ELF-1 (cell line): ENCODE data around the gene TCF3.

Experiments used
- DNase-seq: peaks from one replicate; pipeline ENCODE4 v3.0.0-alpha.2; 2016; ENCODE audit warnings: low read depth, low spot score

TCF3 gene

DNA sequence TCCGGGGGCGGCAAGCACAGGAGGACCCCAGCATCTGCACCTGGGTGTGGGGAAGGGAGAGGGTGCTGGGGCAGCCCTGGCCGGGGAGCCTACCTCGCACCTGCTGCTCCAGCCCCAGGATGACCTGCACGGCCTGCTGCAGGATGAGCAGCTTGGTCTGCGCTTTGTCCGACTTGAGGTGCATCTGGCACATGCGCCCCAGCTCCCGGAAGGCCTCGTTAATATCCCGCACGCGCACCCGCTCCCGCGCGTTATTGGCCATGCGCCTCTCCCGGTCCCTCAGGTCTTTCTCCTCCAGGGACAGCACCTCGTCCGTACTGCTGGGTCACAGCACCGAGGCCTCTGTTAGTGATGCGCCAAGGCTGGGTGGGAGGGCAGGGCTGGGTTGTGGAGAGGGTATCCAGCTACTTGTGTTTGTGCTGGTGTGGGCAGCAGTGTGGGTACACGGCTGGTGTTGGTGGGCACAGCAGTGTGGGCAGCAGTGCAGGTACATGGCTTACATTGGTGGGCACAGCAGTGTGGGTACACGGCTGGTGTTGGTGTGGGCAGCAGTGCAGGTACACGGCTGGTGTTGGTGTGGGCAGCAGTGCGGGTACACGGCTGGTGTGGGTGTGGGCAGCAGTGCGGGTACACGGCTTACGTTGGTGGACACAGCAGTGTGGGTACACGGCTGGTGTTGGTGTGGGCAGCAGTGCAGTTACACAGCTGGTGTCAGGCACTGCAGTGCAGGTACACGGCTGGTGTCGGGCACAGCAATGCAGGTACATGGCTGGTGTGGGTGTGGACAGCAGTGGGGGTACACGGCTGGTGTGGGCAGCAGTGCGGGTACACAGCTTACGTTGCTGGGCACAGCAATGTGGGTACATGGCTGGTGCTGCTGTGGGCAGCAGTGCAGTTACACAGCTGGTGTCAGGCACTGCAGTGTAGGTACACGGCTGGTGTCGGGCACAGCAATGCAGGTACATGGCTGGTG lies 40.0 kb downstream of the TCF3 start:
- no peak for DNase-seq

DNA sequence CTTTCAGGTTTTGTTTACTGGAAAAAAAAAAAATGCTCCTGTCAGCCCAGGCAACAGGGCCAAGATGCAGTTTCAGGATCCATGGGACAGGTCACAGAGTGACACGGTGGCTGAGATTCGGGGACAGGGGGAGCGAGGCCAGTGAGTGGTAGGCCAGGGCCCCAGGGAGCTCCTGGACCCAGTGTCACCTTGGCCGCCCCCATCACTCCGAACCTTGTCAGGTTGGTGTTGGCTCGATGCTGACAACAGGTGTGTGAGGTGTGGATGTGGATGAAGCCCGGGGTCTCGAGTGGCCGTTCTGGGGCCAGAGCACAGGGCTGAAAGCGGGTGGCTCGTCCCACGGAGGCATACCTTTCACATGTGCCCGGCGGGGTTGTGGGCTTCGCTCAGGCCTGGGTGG lies 41.1 kb downstream of the TCF3 start:
- no peak for DNase-seq

DNA sequence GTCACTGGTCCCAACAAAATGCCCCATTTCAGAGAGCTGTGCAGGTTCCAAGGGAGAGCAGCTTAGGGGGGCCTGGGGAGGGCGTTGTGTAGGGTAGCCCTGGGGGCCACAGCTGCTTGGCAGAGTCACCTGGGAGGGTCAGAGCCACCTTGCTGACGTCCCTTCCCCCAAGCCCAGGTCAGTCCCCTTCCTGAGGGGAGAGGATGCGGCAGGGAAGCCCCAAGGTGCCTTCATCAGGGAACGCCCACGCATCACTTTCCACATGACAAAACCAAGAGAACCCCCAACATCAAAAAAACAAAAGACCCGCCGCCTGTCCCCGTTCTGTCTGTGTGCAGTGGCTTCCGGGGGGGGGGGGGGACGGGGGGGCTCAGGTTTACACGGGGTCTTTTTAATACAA lies 41.8 kb downstream of the TCF3 start:
- no peak for DNase-seq

DNA sequence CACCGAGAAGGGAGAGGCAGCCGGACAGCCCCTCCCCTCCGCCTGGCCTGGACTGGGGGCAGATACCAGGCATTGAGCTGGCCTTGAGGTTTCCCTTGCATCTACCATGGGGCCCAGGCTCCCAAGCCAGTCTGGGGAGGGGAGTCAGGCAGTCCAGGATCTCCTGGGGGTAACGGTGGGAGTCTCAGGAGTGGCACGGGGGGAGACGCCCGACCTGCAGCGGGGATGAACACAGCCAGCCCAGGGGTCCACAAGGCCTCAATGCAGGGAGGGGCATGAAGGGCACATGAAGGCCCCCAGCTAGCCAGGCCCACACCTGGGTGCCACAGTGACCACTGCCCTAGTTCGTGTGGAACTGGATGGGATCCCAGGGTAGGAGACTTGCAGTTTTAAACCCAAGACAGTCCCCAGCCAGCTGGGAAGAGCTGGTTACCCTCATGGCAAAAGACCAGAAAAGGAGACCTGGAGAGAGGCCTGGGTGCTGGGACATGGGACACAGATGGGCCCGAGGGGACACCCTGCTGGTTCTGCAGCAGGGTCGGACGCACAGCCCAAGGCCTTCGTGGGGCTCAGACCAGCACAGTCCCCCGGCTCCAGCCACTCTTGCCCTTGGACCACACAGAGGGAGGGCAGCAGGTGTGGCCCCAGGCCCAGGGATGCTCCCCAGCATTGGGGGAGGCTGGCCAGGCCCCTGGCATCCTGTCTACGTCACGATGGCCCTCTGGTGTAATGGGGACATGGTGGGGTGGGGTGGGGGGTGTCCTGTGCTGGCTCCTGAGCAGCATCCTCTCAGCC lies 42.5 kb downstream of the TCF3 start:
- no peak for DNase-seq

DNA sequence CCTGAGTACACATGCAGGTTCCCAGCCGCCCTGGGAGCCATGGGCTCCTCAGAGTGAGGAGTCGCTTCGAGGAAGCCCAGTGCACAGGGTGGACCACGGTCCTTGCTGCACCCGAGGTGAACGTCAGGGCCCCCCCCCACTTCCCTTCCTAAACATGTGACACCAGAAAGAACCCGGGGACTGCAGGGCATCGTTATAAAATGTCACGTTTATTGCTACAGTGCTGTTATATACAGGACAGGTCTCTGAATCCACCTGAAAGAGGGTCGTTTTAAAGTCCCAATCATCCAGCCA lies 43.4 kb downstream of the TCF3 start:
- no peak for DNase-seq

DNA sequence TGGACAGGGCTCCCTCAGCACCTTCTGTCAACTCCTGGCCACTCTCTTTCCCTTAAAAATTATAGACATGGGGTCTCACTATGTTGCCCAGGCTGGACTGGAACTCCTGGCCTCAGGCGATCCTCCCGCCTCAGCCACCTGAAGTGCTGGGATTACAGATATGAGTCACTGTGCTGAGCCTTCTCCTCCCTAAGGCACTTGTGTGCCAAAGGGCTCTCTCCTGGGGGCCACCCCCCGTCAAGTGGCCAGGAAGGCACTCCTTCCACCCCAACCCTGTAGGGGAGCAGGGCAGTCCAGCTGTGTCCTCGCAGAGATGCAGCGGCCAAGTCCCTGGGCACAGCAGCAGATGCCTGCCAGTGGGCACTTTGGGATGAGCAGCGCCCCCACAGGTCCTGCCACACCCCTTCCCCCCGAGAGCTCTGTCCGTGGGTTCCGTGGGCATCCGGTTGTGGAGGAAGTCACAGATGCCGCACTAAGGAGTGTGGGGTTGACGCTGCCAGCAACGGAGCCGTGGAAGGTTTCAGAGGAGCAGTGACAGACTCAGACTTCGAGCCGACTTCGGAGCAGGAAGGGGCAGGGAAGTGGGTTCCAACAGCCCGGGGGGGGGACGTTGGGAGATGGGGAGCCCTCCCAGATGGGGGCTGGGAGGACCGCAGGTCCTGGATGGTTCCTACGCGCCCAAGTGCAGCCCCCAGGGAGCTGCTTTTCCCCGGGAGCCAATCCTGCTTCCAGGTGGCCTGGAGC lies 43.9 kb downstream of the TCF3 start:
- DNase-seq: no peak

DNA sequence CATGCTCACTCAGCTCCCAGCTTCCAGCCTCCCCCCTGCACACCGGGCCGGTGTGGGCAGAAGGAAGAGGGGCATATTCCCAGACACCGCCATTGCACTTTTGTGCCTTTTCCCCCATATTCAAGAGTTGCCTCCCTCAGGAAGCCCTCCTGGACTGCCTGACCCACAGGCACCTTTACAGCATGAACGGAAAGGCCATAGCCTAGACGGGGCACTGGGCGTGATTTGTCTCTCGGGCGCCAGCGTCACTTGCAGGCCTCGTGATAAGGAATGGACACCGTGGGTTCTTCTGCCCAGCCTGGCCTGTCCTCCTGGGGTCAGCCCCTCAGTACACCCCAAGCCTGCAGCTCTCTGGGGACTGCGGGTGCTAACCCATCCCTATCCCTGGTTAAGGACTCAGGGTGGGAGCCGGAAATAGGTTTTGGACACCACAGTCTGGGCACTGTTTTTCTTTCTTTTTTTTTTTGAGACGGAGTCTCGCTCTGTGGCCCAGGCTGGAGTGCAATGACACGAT lies 46.2 kb downstream of the TCF3 start:
- no peak for DNase-seq

DNA sequence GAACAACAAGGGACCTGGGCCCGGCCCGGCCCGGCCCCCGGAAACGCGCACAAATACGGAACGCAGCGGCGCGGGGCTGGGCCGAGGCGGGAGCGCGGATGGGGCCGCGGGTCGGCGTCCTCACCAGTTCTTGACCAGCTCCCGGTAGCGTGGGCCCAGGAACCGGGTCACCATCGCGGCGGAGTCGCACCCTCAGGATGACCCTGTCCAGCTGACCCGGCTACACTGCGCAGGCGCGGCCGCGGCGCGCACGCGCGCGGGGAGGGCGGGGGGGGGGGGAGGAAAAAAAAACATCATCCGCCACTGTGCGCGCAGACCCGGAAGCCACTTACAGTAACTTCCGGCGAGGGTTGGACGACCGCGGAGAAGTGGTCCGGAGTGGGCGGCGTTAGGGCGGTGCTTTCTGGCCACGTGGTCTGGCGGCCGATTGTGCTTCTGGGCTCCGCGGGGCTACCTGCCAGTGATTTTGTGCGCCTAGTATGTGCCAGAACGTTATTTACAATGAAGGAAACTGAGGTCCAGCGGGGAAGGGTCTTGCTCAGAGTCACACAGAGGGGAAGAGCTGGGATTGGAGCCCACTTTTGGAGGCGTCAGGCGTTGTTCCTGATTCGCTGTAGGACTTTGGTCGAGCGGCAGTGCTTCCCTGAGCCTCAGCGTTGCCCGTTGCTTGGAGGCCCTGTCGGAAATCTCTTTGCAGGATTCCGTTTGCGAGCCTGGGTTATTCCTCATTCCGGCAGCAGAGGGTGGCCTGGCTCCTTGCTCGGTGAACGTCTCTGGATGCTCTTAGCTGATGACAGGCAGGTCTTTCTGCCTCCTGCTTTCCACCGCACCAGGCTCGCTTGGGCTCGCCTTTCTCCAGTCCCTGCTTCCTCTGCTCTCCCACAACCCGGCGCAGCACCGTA lies 46.9 kb downstream of the TCF3 start, which contains the start of gene UQCR11:
TSS of gene UQCR11 (minus strand) at position 227 of the 902 bp plus-strand sequence. CDS start at position 174, 53 bp downstream.
- DNase-seq: peak; percentile 97

DNA sequence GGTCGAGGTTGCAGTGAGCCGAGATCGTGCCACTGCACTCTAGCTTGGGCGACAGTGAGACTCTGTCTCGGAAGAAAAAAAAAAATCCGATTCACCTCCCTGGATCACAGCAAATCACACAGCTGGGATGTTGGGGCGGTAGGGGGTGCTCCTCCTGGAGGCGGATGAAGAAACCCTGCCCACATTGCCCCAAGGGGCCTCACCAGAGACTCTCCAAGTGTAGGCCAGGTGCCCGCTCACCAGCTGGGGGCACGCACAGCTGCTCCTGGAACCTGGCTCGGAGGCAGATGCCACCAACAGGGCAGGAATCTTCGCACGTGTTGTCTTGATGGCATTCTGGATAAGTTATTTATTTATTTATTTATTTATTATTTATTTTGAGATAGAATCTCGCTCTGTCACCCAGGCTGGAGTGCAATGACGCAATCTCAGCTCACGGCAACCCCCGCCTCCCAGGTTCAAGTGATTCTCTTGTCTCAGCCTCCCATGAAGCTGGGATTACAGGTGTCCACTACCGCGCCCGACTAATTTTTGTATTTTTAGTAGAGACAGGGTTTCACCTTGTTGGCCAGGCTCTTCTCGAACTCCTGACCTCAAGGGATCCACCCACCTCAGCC lies 50.2 kb downstream of the TCF3 start:
- no peak for DNase-seq

DNA sequence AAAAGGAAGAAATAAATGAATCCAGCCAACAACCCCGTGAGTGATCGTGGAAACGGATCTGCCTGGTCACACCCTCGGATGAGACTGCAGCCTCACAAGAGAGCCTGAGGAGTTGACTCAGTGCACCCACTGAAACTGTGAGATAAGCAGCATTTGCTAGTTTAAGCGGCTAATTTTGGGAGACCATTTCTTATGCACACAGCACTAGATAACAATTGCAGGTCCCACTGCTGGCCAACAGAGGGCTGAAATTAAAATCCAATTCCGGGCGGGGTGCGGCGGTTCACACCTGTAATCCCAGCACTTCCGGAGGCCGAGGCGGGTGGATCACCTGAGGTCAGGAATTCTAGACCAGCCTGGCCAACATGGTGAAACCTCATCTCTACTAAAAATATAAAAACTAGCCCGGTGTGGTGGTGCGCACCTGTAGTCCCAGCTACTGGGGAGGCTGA lies 50.8 kb downstream of the TCF3 start:
- DNase-seq: no peak

DNA sequence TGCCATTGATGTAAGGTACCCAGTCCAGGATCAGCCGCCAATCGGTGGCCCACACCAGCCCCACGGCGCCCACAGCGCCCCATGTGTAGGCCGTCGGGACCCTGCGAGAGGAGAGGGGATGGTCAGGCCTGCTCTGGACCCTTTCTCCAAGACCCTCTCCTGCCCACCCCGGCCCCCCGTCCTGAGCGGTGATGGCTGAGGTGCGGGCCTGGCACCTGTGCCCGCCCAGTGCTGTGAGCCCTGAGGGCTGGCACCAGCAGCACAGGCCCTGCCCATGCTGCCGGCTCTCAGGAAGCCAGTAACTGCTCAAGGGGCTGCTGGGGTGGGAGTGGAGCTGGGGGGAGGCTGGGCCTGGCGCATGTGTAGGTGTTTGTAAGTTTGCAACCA lies 53.0 kb downstream of the TCF3 start:
- no peak for DNase-seq

DNA sequence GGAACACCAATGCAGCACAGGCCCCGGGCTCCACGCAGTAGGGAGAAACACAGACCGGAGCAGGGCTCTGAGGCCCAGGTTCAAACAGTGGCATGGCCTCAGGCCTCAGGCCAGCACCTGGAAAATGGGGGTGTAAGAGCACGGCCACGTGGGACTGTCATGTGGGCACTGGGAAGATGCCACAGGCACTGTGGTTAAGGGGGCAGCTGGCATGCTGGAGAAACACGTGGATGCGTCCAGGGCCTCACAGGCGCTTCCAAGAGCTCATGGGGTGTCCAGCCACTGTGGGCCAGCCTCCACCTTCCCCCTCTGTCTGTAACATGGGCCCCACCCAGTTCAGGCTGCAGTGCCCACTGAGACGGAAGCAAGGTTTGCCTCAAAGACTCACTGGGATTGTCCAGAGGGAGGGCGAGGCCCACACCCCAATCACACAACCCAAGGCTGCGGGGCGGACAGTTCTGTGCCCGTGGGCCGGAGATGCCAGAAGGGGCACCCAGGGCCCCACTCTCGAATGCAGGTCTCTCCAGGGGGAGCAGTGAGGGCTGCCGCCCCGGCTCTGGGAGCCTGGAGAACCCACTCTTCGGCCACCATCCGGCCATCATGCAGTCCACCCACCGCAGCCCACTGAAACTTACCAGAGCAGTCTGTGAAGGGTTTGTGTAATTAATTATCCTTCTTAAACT lies 53.5 kb downstream of the TCF3 start:
- no peak for DNase-seq

DNA sequence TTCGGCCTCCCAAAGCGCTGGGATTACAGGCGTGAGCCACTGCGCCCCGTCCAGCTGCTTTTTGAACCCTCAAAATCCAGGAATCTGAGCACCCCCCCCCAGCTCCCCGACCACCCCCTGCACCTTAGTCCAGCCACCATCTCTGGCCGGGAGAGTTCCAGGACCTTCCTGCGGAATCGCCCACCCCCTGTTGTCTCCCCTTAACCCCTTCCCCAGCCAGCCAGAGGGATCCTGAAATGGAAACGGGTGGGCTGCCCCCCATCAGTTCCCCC lies 59.0 kb downstream of the TCF3 start:
- DNase-seq: no peak

DNA sequence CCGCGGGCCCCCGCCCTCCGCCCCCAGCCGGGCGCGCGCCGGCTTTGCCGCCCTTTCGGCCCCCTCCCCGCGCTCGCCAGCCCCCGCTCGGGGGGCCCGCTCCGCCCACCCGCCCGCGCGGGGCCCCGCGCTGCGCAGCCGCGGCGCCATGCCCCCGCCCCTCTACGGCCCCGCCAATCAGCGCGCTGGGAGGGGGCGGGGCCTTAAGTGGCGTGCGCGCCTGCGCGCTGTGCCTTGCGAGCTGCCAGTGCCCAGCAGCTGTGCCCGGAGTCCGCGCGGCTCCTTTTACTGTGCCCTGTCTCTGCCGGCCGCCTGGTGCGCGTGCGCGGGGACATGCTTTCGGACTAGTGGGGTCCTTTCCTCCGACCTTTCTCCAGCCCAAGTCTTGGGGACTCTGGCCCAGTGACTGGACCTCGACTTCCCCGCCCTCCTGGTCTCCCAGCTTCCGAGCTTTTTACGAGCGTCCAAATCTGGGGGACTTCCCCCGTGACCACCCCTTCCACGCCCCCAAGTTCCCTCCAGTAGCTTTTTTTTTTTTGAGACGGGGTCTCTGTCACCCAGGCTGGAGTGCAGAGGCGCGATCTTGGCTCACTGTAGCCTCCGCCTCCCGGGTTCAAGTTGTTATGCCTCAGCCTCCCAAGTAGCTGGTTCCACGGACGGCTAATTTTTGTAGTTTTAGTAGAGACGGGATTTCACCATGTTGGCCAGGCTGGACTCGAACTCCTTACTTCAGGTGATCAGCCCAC lies 59.5 kb downstream of the TCF3 start, which contains the start of gene MBD3:
TSS of gene MBD3 (minus strand) at position 111 of the 746 bp plus-strand sequence. CDS start 234 bp downstream, outside the sequence.
- DNase-seq: peak; percentile 91

DNA sequence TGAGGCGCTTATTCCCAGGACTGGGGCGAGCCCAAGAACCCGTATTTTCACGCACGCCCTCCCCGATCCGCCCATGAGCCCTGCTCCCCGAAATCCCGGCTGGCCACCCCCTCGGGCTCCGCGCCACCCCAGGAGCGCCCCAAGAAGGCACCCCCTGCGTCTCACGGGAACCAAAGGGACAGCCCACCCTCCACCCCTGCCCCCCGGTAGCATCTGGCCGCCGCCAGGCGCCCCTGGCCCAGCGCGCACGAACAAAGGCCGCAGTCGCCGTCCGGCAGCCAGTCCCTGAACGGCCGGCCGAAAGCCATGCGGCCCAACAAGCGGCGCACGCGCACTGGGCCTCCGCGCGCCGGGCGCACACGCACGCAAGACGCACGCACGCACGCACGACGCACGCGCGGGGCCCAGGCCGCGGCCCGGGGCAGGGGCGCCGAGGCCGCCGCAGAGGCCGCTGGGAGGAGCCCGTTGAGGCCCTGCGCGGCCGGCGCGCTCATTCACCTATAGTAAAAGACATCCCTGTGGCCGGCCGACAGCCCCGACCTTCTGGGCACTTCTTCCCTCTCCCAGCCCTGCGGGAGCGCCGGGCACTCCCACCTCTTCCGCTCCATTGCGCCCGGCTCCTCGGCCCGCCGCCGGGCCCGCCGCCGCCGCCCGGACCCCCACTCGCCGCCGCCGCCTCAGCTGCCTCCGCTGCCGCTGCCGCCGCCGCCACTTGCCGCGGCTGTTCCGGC lies 60.2 kb downstream of the TCF3 start:
- DNase-seq: peak; percentile 83

DNA sequence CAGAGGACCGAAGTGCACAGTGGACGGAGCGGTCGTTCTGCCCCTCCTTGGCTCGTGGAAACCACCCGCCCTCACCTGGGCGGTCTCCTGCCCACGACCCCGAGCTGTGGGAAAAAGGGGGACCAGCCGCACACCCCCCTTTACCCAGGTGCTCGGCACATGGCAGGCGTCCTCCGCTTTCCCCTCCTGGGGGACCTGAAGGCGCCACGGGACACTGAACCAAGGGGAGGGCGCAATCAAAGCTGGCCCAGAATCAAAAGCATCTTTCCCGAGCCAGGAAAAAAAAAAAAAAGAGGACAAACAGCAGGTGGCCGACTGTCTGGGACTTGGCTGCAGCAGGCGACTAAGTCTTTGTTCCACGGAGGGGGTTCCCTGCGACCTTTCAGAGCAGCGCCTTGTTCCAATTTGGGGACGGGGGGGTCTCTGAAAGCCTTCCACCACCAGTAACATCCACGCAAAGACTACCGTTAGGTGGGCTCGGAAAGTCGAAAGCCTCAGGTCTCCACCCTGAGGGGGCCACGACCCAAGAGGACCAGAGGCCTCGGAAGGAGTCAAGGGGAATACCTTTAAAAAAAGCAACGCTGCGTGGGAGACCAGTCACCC lies 60.9 kb downstream of the TCF3 start:
- peak; percentile 53 for DNase-seq

DNA sequence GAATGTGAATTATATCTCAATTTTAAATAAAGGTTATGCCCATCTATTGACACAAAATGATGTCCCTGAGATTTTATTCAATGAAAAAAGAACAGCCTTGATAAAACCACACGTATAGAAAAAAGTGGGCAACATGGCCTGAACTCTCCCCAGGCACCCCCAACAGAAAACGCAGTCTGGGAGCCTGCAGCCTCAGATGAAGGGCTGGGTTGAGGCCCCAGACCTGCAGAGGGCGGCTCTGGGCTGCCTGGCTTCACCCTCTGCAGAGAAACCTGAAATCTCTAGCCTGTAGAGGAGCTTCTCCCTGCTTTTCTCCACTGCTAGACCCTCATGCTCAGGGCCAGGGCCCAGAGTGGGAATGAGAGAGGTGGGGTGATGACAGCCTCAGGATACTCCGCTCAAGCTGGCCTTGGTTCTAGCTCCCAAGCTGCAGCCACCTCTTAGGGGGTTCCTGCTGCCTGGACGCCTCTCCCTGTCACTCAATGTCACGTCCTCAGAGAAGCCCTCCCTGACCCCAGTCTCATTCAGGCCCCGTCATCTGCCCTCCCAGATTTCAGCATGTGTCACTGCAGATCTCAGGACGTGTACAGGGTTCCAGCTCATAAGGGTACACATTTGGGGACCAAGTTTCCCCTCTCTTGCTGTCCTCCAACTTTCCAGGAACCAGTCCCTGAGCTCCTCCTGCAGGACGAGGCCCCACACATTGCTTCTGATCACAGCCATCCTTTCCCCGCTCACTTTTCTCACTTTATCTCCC lies 61.6 kb downstream of the TCF3 start:
- DNase-seq: peak; percentile 65
